ENCODE results near the gene CEP112. TPM values are rescaled to one million over a fixed set of nuclear protein-coding genes. Genes with fewer than 3 reads are reported as not detected.

The CEP112 gene
- total and polyA plus RNA-seq, 10 of the 15 experiments (the other 5 are each of a cell fraction or from before 2014, with no cell fraction given): 0.11 to 3.8 (median 0.32) TPM; not detected in 1

- ChIA-PET POLR2A (no interaction called here), SMC1A (ENCODE audit: uncharacterized antibody, unreplicated experiment) (no interaction called here), CTCF (interaction anchor here (1.0 kb wide), 1 partner anchor 9 kb away, joined by 3 read pairs; no protein-coding TSS in a partner anchor), RAD21 (ENCODE audit: unreplicated experiment) (no interaction called here)
- FAIRE-seq (no peak), ATAC-seq (no peak), DNase-seq (ENCODE audit: low read depth, low spot score) (no peak)
- Histone ChIP-seq H3K36me3 (ENCODE audit: control insufficient read depth in 2 of 2, insufficient read depth in 2 of 2, low read length in 1 of 2) (no peaks in the 10 kb centered on the region), H3K9me3 (replicated peaks; ENCODE audit: control insufficient read depth, insufficient read depth, low read length) (no peaks in the 10 kb centered on the region), H3K9ac (ENCODE audit: control insufficient read depth, insufficient read depth, low read length) (no peak overlapping the region), H3K27ac (ENCODE audit: control insufficient read depth, insufficient read depth) (no peak overlapping the region), H3K4me1 (ENCODE audit: control insufficient read depth, insufficient read depth, low read length) (no peaks in the 10 kb centered on the region), H3K4me3 (no peak overlapping the region), H2AFZ (ENCODE audit: control insufficient read depth, low read depth, low read length) (no peak overlapping the region), H3K27me3 (replicated peaks in 1 of 2; ENCODE audit: control insufficient read depth in 2 of 2, insufficient read depth in 2 of 2, low read length in 1 of 2) (no peaks in the 10 kb centered on the region), H3K79me2 (ENCODE audit: control insufficient read depth, insufficient read depth, low read length) (no peaks in the 10 kb centered on the region), H4K20me1 (ENCODE audit: control insufficient read depth, insufficient read depth) (no peaks in the 10 kb centered on the region), H3K4me2 (ENCODE audit: control insufficient read depth, insufficient read depth) (no peak overlapping the region)
- no TSS peak for BruUV-seq (replicated peaks)
- WGBS (ENCODE audit: insufficient coverage, insufficient replicate concordance, low lambda C conversion rate, missing lambda C conversion rate): 13% methylated on average over 3 of the region's 3 CpGs
- intact Hi-C loops (cut with micrococcal nuclease; ENCODE audit: unreplicated experiment) (no loop called here), in situ Hi-C loops (cut with MboI) (no loop called here)
- no peak for TF ChIP-seq IRF5 (IDR thresholded peaks at IDR 0.05; ENCODE audit: borderline replicate concordance)
- no peak for TF ChIP-seq FOS (IDR thresholded peaks at IDR 0.05; ENCODE audit: borderline replicate concordance, extremely low read depth, insufficient read length)
- no peak for TF ChIP-seq NFIC (IDR thresholded peaks at IDR 0.05; ENCODE audit: low read depth, low read length)
- no peak for TF ChIP-seq GATAD2B (conservative IDR thresholded peaks at IDR 0.05; ENCODE audit: low read depth)
- TF ChIP-seq NBN (IDR thresholded peaks at IDR 0.05): no peak
- TF ChIP-seq NFYB (IDR thresholded peaks at IDR 0.05; ENCODE audit: insufficient read depth, low read depth, low read length): no peak
- TF ChIP-seq NR2C1 (IDR thresholded peaks at IDR 0.05): no peak
- TF ChIP-seq ATF7 (IDR thresholded peaks at IDR 0.05; ENCODE audit: low read depth): no peak
- TF ChIP-seq NR2C2 (IDR thresholded peaks at IDR 0.05; ENCODE audit: borderline replicate concordance, control insufficient read depth, insufficient read length, low read depth): no peak
- no peak for TF ChIP-seq CBX5 (IDR thresholded peaks at IDR 0.05; ENCODE audit: low read depth)
- TF ChIP-seq SIN3A (IDR thresholded peaks at IDR 0.05; ENCODE audit: low read depth, low read length): no peak
- no peak for TF ChIP-seq CEBPZ (IDR thresholded peaks at IDR 0.05; ENCODE audit: low read depth, low read length)
Measured at GRCh38 chr17:65936013-65936412, 255.9 kb downstream of the CEP112 start.

Measured in GM12878 (cell line).